Measurements from ENCODE around the gene GTF3C2.
"Not testable (repeated sequence)": the region's sequence is repeated elsewhere in the genome, so short reads cannot be mapped to it uniquely, and the experiment has no call there.

The GTF3C2 gene

GRCh38 chr2:27370816-27371620 is 14.5 kb upstream of the GTF3C2 start:
- DNase-seq: peak; percentile 8

GRCh38 chr2:27370026-27370815 is 13.7 kb upstream of the GTF3C2 start, which contains the start of the genes EIF2B4 and SNX17:
Gene EIF2B4 (minus strand): TSS chr2:27370338. CDS start chr2:27370314, 24 bp downstream.
Gene SNX17 (plus strand): TSS chr2:27370616. CDS start chr2:27370744, 128 bp downstream.
- peak; percentile 99 for DNase-seq

DNA sequence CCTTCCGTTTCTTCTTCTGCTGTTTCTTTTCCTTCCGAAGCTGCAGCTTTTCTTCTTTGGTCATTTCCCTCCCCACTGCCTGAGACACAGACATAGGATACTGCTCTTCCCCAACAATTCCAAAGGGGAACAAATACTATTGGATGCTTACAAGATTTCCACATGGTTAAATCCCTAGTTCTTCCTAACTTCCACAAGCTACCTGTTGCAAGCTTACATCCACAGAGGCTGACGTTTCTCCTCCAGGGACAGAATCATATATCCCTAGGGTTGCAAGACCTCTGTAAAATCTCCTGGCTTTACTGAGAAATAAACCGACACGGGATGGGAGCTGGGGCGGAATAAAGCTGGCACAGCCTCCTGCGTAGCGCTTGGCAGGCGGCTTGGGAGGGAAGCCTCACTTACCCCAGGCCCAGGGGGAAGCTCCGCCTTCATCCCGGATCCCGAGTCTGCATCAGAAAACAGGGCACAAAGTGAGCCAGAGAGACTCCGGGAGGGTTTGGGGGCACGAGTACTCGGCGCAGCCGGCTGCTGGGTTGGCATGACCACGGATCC is 13.0 kb upstream of the GTF3C2 start:
- DNase-seq: no peak

GRCh38 chr2:27363933-27364332 is 7.4 kb upstream of the GTF3C2 start:
- no peak for DNase-seq

DNA sequence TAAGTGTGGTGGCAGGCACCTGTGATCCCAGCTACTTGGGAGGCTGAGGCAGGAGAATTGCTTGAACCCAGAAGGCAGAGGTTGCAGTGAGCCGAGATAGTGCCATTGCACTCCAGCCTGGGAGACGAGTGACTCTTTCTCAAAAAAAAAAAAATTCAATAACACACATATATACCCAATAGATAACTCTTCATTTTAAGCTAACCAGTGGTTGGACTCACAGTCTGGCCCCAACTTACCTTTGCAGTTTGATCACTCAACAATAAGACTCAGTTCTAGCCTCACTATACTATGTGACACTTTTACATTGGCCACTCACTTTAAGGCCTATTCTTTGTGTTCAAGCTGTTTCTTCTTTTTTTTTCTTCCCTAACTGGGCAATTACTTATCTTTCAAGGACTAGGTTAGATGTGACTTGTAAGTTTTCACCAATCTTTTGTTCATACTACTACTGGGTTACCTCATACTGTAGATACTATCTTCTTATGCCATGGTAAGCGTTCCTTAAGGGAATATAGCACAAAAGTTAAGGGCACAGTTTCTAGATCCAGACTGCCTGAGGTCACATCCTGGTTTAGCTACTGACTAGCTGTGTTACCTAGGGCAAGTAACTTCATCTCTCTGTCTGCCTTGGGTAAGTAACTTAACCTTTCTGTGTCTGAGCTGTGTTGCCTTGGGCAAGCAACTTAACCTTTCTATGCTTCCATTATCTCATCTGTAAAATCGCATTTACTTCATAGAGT is 6.3 kb upstream of the GTF3C2 start:
- no peak for DNase-seq

DNA sequence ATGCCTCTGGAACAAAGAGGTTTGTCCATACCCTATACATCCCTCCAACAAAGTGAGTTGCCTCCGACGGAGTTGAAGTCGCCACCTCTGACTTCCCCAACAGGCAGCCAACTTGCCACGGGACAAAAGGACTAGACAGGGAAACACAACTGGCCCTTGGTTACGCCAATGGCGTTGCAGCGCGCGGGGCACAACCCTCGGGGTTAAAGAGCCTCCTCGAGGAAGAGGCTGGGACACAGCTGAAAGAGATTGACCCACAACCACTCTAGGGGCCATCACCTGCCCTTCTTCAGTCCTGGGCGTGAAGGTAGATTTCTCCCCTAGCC is 545 bp downstream of the GTF3C2 start:
- no peak for DNase-seq

DNA sequence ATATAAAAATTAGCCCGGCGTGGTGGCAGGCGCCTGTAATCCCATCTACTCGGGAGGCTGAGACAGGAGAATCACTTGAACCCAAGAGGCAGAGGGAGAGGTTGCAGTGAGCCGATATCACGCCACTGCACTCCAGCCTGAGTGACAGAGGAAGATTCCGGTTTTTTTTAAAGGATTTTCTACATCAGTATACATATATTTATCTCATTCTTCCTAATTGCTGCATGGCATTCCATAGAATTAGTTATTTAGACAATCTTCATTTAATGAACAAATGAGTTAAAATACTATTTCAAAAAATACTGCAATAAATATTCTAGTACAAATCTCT is 2.0 kb downstream of the GTF3C2 start:
- no peak for DNase-seq

DNA sequence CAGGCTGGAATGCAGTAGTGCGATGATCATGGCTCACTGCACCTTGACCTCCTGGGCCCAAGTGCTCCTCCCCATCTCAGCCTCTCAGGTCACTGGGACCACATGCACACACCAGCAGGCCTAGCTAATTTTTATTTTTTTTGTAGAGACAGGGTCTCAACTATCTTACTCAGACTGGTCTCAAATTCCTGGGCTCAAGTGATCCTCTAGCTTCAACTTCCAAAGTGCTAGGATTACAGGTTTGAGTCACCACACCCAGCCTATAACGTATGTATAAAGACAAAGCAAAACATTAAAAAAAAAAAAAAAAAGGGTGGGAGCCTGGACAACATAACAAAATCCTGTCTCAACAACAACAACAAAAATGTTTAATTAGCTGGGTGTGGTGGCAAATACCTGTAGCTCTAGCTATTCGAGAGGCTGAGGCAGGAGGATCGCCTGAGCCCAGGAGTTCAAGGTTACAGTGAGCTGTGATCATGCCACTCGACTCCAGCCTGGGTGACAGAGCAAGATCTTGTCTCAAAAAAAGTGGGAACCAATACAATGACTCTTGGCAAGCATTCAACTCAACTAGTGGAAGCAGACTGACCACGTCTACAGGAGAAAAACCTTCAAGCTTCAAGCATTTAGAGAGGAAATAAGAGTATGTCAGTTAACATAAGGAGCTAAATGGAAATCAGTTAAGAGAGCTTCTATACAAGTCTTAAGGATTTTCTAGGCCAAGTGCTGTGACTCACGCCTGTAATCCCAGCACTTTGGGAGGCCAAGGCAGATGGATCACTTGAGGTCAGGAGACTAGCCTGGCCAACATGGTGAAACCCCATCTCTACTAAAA is 2.6 kb downstream of the GTF3C2 start:
- DNase-seq: no peak

- DNase-seq: not testable (repeated sequence)
Measured at GRCh38 chr2:27353386-27353761, 3.2 kb downstream of the GTF3C2 start.

- DNase-seq: no peak
Measured at GRCh38 chr2:27351802-27352598, 4.6 kb downstream of the GTF3C2 start.

GRCh38 chr2:27350106-27350693 is 6.4 kb downstream of the GTF3C2 start:
- DNase-seq: no peak

- no peak for DNase-seq
Measured at GRCh38 chr2:27347641-27348040, 8.9 kb downstream of the GTF3C2 start.

DNA sequence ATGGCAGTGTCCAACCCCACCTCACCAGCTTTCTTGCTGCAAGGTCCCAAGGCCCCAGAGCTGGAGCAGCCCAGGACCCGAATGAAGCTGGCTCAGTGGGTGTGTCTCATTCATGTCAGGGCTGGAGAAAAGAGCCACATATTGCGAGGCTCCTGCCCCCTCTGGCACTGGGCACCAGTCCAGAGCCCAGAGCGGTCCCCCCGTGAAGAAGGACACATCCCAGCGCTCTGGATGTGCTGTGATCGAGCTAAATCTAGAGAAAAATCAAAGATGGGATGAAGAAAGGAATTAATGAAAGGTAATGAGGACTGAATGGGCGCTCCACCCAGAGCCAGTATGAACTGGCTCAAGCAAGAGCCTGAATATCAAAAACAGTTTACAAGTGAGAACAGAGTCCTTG is 20.4 kb downstream of the GTF3C2 start:
- no peak for DNase-seq

DNA sequence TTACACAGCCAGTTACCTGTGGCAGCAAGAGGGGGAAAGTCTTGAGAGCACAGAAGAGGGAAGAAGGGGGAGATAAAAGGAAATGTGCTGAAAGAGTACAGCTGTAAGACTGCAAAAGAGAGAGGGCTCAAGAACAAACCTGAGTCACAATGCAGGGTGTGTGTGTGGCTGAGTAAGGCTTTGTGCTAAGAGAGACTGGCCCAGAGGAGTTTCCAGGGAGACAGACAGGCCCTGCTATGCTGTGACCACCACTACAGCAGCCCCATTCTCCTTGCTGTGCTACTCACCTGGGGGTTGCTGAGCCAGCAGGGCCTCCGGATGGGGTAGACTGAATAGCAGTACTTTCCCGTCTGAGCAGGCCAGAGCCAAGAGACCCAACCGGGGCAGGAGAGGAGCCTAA is 21.3 kb downstream of the GTF3C2 start:
- no peak for DNase-seq

GRCh38 chr2:27324720-27325119 is 31.8 kb downstream of the GTF3C2 start:
- DNase-seq: no peak

DNA sequence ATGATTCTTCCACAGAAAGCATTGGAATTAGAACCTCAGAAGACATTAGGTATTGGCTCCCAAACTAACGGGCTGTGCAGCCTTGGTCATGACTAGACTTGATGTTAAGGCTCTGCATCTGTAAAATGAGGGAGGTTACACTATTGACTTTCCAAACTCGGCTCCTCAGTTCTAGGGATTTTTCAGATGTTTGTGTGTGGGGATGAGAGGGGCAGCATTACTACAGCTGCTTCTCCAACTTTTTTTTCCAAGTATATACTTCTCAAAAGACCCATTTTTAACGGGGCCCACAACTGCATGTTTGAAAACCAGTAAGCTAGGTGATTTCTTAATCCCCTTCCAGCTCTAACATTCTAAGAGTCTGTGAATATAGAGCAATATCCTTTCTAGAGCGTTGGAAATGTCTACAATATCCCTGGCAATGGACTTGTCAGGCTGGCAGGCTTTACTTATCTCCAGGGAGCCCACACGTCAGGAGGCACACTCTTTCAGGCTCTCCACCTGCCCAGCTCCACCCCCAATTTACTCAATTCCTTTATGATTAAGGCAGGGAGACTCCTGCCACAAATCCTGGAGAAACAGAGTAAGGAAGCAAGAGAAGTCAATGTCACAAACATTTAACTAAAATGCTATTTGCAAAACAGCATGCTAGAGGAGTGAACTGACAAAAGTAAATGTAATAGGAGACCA is 32.8 kb downstream of the GTF3C2 start:
- DNase-seq: no peak

GRCh38 chr2:27322766-27323595 is 33.6 kb downstream of the GTF3C2 start, which contains the start of gene MPV17:
Gene MPV17 (minus strand): TSS chr2:27323097. CDS start chr2:27322517, 580 bp downstream.
- DNase-seq: peak; percentile 81

DNA sequence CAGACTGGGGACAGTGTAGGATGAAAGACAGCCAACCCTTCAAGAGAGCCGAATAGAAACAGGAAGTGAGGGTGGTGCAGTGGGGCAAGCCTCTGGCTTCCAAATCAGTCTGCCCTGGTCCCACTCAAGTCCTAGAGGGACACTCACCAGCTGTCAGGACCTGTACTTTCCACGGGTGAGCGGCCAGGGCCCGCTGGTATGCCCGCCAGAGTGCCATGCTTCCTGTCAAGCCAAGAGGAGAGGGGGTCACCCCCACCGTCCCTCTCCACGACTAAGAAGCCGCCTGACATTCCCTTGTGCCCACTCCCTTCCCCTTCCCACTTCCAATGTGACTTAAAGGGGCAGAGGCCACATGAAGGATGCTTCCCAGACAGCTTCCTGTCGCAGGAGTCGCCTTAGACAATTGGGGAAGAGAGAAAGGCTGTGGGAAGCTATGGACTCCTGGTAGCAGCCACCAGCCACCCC is 34.2 kb downstream of the GTF3C2 start:
- no peak for DNase-seq

GRCh38 chr2:27320958-27321543 is 35.5 kb downstream of the GTF3C2 start:
- DNase-seq: no peak

Measured in activated effector memory CD4-positive, alpha-beta T cell treated with Interleukin-2 at 50 U/mL for 16 hours (primary cell).